ENCODE measurements around the gene CDK15.
"Not testable (repeated sequence)": the region's sequence is repeated elsewhere in the genome, so short reads cannot be mapped to it uniquely, and the experiment has no call there.

The CDK15 gene

DNA sequence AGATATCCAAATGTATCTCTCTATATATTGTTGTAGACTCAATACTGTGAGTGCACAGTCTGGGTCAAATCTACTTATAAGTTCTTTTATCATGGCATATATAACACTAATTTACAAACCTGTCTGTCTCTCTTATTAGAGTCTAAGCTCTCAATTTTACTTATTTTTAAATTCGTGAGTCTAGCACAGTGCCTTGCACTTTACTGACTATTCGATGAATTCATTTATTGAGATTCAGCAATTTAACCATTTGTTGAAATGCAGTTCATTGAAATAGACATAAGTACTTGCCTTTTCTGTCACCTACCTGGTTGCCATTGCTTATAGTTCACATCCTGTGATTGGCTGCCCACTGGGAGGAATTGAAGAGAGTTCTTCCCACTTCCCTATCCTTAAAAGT, 15.3 kb upstream of the CDK15 start:
- no peak for DNase-seq

DNA sequence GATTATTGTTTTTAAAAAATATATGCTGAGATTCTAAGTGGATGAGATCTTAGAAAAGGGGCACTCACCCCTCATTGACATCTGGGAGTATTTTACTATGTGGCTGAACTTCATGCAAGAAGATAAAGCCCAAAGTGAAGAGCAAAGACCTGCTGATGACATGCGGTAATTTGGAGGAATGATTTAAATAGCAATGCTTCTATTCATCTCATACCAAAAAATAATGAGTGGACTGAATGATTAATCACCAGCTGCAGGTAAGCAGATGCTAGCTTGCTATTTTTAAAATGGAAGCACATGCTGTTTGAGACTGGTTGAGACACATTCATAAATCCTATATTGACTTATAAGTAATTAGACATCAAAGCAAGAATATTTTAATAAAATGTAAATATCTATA, 12.7 kb upstream of the CDK15 start:
- no peak for DNase-seq

DNA sequence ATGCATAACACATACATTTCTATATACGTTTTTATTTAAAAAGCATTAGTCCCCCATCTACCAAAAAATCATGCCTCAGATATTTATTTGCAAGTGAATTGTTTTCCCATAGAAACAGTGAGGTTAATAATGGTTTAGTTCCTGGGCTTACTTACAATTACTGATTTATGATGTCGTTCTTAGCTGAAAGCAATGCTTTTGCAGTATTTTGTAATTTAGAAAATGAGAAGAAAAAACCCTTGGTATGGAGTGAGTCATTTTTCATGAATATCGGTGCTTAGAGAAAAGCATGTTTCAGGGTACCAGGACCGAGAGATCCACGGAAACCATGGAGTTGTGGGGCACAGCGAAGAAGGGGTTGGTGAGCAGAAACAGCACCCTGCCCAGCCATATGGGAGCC, 12.0 kb upstream of the CDK15 start:
- DNase-seq = no peak

DNA sequence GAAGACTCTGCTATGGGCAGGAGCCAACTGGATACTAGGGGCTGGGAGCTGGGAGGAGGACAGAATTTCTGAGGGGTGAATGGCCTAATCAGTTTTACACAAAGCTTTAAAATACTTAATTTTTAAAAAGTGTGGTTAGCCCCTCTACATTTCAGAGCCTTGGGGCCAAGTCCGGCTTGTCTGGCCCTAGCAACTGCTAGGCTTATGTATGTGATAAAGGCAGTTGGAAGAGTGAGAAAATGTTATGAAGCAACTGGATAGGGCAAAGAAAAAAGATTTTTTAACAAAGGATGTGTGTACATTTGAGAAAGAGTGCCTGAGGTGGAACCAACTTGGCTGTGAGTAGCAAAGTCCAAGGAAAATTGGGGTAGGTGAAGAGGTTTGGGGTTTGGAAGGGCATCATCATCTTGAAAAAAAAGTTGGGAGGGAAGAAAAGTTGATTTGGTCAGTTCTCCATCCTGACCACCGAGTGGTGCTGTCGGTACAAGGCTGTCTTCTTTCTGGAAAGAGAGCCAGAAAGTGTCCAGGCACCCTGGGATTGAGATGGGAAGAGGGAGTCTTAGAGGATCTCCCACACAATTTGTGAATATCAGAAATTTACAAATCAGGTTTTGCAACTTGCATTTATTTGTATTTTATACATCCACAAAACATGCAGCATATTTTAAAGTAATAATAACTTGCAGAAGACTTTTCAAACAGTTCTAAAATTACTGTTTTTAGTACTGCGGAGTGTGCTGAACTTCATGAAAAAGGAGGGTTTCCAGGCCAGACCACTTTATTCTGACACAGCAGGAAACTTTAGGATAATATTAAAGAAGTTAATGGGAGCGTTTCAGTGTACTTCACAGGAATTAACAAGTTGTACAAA, 10.5 kb upstream of the CDK15 start:
- no peak for DNase-seq

DNA sequence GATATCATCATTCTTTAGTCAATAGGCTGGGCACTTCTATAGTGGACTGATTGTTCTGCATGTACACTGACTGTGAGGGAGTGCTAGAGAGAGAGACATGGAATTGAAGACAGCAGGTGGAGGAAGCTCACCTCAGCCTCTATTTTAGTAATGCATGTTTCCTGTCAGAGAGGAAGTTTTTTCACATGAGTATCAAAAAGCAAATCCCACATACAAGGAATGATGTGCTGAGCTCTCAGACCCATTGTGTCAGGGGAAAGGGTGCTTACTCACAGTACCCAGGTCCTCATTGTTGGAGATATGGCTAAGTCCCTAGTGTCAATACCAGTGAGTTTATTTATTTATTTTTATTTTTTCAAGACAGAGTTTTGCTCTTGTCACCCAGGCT, 9.9 kb upstream of the CDK15 start:
- no peak for DNase-seq

DNA sequence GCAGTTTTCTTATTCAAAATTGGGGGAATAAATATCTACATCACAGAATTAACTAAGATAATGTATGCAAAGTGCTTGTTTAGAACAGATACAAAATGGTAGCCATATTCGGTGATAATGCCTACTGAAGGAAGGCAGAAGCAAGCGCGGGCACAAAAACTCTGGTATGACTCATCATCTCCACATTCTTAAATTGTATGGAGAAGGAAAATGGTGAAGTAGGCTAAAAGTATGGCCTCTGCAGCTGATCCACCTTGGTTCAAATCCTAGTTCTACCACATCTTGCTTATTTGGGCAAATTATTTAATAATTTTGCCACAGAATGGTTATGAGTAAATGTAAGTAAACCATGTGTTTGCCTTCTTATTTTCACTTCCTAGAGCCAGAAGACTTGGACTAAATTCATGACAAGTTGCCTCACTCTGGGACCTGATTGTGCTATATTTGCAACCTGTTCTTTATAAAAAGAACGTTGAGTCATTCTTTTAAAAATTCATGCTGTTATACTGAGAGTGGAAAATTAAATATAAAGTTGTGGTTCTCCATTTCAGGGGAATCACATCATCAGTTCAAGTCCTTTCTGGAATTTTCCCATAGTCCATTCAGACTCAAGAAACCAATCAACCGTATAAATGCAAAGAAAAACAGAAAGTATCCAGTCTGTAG, 9.0 kb upstream of the CDK15 start:
- no peak for DNase-seq

DNA sequence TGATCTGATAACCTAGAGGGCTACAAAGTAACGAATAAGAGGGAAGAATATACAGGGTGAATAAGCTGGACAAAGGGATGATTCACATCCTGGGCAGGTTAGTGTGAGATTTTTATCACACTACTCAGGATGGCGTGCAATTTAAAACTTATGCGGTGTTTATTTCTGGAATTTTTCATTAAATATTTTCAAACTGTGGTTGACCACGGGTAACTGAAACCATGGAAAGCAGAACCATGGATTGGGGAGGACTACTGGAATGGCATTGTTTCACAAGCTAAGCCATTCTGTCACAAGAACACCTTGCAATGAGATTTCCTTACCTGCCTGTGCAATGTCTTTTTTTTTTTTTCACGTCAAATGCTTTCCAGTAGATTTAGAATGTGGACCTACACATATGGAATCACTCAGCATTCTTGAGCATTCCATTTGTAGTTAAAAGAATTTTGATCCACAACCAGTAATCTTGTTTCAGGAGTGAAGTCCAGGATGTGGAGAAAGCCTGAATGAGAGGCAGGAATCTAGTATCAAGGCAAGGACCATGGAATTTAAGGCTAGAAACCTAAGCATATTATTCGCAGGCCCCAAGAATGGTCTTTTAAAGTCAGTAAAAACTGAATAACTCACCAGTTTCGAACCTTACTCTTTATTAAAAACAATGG, 8.0 kb upstream of the CDK15 start:
- DNase-seq = no peak

DNA sequence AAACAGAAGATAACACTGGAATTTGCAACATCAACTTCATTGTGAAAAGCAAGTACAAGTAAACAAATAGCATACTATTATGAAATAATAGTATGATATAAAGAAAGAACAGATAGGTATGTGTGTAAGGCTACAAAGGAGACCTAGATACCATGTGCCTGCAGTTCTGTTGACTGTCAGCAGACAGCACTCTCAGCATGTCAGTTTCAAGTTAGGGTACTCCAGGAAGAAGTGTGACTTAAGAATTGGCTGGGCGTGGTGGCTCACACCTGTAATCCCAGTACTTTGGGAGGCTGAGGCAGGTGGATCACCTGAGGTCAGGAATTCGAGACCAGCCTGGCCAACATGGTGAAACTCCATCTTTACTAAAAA, 7.4 kb upstream of the CDK15 start:
- not testable (repeated sequence) for DNase-seq

DNA sequence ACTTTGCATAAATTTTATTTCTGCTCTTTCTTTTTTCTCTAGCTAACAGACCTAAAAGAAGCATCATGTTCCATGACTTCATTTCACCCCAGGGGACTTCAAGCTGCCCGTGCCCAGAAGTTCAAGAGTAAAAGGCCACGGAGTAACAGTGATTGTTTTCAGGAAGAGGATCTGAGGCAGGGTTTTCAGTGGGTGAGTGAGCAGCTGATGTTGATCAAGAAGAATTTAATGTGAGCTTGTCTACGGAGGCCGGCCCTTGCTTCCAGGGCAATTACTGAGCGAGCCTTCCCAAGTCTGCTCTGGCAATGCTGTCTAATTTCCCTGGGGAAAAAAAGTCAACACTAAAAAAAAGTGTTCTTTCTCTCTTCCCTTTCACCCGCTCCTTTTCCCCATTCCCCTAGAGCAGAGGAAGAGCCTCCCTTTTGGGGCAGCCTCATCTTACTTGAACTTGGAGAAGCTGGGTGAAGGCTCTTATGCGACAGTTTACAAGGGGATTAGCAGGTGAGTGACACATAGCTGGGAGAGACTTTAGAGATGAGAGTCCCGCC, 1.2 kb downstream of the CDK15 start:
- no peak for DNase-seq

DNA sequence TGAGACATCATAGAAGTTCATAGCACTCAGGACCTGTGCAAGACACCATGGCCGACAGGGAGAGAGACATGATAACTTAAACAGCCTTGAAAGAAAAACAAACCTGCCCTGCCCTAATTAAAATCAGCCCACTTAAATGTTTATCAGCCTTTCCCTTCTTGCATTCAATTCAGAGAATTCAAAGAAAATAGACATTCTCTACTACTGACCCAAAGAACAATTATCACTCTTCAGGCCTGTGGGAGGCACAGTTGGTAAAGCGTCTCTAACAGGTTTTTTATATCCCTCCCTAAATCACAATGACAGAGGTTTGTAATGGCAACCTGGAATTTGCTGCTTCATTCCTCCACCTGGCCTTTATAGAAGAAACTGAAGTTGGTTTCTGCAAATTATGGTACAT, 1.7 kb downstream of the CDK15 start:
- DNase-seq = no peak

DNA sequence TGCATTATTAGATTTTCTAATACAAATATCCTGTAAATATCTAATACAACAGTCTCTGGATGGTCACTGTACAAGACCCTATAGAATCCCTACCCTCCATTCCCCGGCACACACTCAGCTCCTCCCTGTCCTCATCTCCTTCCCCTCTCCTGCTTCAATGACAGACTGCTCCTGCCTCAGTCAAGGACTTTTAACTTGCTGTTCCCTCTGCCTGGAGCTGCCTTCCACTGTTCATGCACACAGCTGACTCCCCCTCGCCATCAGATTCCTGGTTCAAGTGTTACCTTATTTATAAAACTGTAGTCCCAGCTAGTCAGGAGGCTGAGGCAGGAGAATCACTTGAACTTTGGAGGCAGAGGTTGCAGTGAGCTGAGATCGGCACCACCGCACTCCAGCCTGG, 3.3 kb downstream of the CDK15 start:
- DNase-seq = no peak

DNA sequence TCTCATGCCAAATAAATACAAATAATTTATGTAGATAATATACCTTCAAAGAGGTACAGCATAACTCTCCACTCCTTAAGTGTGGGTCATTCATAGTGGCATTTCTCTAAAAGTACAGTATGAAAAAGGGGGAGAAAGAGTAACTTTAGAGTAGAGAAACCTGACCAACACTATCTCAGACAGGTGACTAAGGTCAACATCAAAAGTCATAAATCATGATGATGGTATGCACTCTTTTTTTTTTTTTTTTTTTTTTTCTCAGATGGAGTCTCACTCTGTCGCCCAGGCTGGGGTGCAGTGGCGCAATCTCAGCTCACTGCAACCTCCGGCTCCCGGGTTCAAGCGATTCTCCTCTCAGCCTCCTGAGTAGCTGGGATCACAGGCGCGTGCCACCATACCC, 4.3 kb downstream of the CDK15 start:
- DNase-seq = not testable (repeated sequence)

DNA sequence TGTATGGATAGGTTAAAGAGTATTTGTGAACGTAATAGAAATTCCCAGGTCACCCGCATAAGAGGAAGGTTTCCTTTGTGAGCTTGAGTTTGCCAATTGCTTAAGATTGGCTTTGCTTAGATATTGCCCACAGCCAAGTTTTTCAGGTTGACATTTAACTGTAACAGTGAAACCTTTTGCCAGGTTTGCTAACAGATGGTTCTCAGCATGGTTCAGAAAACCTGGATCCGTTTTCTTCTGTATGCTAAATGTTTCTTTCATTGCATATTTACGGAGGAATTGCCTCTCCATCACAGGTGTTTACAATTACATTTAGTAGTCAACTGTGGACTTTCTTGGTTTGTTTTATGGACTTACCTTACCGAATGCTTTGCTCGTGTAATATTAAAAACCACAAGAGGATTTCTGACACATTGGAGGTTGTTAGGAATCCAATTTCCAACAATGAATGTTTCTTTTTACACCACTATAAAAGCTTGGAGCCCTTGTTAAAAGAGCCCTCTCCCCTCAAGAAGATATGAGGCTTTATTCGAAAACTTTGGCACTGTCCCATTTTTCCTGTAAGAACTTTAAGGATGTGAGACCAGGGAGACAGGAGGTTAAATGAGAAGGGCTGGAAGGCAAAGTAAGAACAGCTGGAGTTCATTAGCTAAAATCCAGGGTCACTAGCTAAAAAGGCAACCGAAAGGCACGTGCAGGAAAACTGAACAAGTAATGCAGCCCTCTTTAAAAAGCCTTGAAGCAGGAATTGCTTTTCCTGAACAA, 7.8 kb downstream of the CDK15 start:
- no peak for DNase-seq

DNA sequence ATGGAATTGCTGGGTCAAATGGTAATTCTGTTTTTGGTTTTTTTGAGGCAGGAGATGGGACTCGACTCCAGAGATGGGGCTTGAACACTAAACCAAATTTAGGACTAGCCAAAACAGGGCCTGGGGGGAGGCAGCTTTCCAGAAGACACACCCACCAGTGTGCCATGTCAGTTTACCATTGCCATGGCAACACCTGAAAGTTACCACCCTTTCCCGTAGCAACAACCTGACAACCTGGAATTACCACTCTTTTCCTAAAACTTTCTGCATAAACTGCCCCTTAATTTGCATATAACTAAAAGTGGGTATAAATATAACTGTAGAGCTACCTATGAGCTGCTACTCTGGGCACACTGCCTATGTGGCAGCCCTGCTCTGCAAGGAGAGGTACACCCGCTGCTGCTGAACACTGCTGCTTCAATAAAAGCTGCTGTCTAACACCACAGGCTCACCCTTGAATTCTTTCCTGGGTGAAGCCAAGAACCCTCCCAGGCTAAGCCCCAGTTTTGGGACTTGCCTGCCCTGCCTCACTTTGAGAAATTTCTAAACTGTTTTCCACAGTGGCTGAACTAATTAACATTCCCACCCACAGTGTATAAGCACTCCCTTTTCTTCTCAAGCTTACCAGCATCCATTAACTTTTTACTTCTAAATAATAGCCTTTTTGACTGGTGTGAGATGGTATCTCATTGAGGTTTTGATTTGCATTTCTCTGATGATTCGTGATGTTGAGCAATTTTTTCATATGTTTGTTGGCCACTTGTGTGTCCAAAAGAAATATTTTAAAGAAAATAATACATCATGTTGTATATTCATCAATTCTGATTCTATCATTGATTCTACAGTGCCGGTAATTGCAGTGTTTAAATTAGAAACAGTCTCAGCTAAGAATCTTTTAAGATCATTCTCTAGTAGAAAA, 10.6 kb downstream of the CDK15 start:
- DNase-seq = no peak

DNA sequence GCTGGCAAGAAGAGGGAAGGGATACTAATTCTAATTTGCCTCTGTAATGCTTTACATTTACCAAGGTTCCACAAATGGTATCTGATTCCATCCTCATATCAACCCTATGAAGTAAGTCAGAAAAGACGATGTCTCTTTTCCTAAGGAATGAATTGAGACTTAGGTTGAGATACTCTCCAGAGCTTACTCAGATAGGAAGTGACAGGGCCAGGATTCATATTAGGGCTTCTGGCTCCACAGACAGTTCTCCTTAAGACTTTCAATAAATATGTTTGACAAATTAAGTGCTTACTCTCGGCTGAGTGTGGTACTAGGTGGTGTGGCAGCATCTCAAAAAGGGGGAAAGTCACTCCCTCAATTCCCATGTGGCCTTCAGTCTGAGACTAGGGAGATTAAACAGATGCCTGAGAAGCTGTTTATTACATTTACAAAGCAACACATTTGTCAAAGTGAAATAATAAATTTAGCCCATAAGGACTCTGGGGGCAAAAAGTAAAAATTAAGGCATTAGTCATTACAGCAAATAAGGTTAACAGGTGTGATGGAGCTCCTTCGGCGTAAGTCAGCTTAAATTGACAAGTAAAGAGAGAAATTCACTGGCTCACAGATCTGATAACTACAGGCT, 14.2 kb downstream of the CDK15 start:
- no peak for DNase-seq

DNA sequence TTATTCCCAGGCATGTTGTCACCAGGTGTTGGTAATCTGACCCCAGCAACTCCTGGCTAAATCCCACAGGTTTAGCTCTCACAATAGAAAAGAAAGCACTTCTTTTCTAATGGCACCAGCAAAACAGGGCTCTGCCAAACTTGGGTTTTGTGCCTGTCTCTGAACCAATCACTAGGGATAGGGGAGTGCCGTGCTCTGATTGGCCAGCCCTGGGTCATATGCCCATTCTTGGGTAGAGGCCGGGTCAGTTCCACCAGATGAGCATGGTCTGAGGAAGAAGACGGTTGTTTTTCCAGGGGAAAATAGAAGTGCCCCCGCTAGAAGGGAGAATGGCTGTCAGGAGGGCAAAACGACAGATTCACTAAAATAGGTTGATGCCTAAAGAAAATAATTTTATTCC, 14.7 kb downstream of the CDK15 start:
- no peak for DNase-seq

DNA sequence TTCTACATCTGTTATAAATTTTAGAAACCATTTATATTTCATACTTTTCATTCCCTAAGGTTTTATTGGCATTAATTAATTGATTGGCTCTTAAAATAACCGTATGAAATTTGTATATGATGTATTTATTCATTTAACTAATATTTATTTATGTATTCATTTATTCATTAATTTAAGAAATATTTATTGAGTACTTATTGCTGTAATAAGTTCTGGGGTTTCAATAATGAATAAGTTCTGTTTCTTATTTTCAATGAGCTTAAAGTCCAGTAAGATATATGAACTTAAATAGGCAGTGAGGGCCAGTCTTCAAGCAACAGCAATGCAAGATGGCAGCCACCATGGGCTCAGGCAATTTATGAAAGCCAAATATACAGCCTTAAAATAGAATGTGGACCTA, 17.9 kb downstream of the CDK15 start:
- no peak for DNase-seq

DNA sequence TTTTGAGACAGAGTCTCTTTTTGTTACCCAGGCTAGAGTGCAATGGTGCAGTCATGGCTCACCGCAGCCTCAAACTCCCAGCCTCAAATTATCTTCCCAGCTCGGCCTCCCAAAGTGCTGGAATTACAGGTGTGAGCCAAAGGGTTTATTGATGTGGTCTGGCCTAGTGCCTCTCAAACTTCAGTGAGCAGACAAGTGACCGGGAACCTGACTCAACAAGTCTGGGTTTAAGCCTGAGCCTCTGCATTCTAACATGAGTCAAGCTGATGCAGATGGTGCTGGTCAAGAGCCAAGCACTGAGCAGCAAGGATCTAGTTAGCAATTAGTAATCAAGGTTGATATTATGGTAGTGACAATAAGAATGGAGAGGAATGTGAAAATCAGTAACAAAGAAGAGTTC, 21.3 kb downstream of the CDK15 start:
- DNase-seq = no peak

DNA sequence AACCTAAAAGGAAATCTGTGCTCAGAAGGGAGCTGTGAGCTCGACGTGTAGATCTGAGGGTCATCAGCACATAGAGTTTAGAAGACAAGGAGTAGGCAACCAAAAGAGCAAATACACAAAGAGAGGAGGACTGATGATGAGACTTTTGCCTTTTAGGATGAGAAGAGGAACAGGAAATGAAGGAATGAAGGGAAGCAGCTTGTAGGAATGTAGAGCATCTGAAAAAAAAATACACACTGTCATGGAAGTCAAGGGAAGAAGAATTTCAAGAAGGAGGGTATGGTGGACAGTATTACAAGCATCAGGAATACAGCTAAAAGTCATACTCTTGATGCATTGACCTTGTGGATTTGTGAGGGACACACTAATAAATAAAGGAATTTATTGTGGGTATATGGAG, 21.9 kb downstream of the CDK15 start:
- DNase-seq = no peak

DNA sequence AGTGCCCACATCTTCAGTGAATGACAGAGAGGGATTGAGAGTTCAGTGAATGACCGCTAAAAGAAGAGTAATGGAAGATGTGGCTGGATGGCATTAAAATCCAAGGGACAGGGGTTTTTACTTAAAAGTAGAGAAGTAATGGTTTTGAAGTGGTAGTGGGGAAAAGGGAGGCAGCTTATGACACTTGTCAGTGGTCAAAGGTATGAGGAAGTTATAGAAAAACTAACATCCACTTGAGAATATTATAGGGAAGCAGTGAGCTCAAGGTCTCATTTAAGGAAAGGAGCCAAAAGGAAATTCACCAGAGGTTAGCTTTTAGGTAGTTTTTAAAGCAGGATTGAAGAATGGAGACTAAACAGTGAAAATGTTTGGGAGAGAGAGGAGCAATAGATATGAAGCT, 24.3 kb downstream of the CDK15 start:
- no peak for DNase-seq

DNA sequence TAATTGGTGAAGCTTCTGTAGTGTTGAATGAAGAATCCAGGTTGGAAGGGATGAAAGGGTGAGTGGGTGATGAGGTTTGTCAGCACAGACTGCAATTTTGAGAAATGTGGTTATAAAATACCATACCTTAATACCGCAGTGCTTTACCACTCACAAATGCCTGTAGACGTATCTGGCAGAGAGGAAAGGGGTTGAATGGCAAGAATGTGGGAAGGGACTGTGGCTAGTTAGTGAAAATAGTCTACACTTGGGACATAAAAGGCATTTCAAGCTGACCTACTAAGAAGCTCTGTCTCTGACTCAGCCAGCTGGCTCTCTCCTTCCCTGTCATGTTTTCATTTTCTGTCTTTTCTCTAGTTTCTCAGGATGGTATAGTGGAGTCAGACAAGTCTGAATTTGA, 25.1 kb downstream of the CDK15 start:
- no peak for DNase-seq

DNA sequence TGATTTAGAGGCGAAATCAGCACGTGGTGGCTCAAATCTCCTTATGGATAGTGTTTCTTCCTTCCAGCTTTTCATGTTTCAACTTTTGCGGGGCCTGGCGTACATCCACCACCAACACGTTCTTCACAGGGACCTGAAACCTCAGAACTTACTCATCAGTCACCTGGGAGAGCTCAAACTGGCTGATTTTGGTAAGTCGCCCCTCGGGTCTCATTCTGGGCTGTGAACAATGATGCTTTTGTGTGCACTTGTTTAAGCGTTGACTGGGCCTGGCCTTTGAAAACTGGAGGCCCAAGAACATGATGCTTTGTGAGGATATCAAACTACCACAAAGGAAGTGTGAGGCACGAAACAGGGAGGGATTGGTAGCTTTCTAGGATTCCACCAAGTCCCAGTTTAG, 27.4 kb downstream of the CDK15 start:
- no peak for DNase-seq

All from activated T-cell treated with anti-CD3 and anti-CD28 coated beads for 4 hours (primary cell).